Brain microvascular endothelial cell (primary cell): ENCODE data around the gene CRBN.

Source experiments
- DNase-seq: peaks from one replicate; pipeline ENCODE4 v3.0.0-alpha.2; 2020
- H3K27ac ChIP-seq: fragments of 250-450 bp; sonication (Bioruptor Pico); 2 replicates; pipeline ENCODE4 v1.5.1; 2020; ENCODE audit warnings: mild to moderate bottlenecking, moderate library complexity
- H3K27me3 ChIP-seq: fragments of 250-450 bp; sonication (Bioruptor Pico); replicated peaks from 2 replicates; pipeline ENCODE4 v1.5.1; 2020; ENCODE audit warnings: mild to moderate bottlenecking
- H3K36me3 ChIP-seq: fragments of 250-450 bp; sonication (Bioruptor Pico); replicated peaks from 2 replicates; pipeline ENCODE4 v1.5.1; 2020; ENCODE audit warnings: mild to moderate bottlenecking
- H3K4me3 ChIP-seq: 2 replicates; pipeline ENCODE4 v1.5.1; 2011; ENCODE audit warnings: low read depth, mild to moderate bottlenecking, control low read depth, low read length, moderate library complexity
- CTCF ChIP-seq: IDR thresholded peaks from 2 replicates; pipeline ENCODE4 v1.5.1; 2011; ENCODE audit warnings: low read depth, mild to moderate bottlenecking, moderate library complexity, low read length, control low read depth, inconsistent platforms; ENCODE audit errors: missing control alignments
- in situ Hi-C: cut with HindIII; loops from 2 replicates; pipeline ENCODE4 v1.10.0; 2017; ENCODE audit warnings: low sequenced_read_pairs, low pct_ligation_motif_present

Gene CRBN

GRCh38 chr3:3109407-3110298 is 69.8 kb downstream of the CRBN start:
- no peak for TF ChIP-seq CTCF
- in situ Hi-C loops, result no loop called here
- Histone ChIP-seq H3K4me3 (no peak overlapping the region), H3K36me3 (no peaks in the 10 kb centered on the region), H3K27me3 (no peaks in the 10 kb centered on the region), H3K27ac (no peak overlapping the region)
- no peak for DNase-seq

- Histone ChIP-seq H3K36me3 (no peaks in the 10 kb centered on the region), H3K27ac (no peak overlapping the region), H3K4me3 (no peak overlapping the region), H3K27me3 (no peaks in the 10 kb centered on the region)
- no peak for DNase-seq
- no peak for TF ChIP-seq CTCF
- in situ Hi-C loops, result no loop called here
Measured at GRCh38 chr3:3107858-3108257, 71.6 kb downstream of the CRBN start.

GRCh38 chr3:3107181-3107580 is 72.3 kb downstream of the CRBN start:
- H3K27ac ChIP-seq, result no peak overlapping the region
- no peaks in the 10 kb centered on the region for H3K27me3 ChIP-seq
- no peak overlapping the region for H3K4me3 ChIP-seq
- no peak for TF ChIP-seq CTCF
- in situ Hi-C loops, result no loop called here
- DNase-seq, result no peak
- no peaks in the 10 kb centered on the region for H3K36me3 ChIP-seq

- Histone ChIP-seq H3K36me3 (no peaks in the 10 kb centered on the region), H3K4me3 (no peak overlapping the region), H3K27me3 (no peaks in the 10 kb centered on the region), H3K27ac (no peak overlapping the region)
- in situ Hi-C loops, result no loop called here
- no peak for DNase-seq
- no peak for TF ChIP-seq CTCF
Measured at GRCh38 chr3:3105815-3106214, 73.7 kb downstream of the CRBN start.

GRCh38 chr3:3105246-3105645 is 74.2 kb downstream of the CRBN start:
- no peaks in the 10 kb centered on the region for H3K36me3 ChIP-seq
- in situ Hi-C loops, result no loop called here
- no peak overlapping the region for H3K27ac ChIP-seq
- H3K27me3 ChIP-seq, result no peaks in the 10 kb centered on the region
- no peak for TF ChIP-seq CTCF
- H3K4me3 ChIP-seq, result no peak overlapping the region
- no peak for DNase-seq

GRCh38 chr3:3102751-3103150 is 76.7 kb downstream of the CRBN start:
- Histone ChIP-seq H3K27ac (no peak overlapping the region), H3K36me3 (no peaks in the 10 kb centered on the region), H3K27me3 (no peaks in the 10 kb centered on the region), H3K4me3 (no peak overlapping the region)
- no peak for TF ChIP-seq CTCF
- DNase-seq, result no peak
- in situ Hi-C loops, result no loop called here
